Astrocyte (in vitro differentiated cells and primary cell): ENCODE data around the gene POLR3B.

Experiments used
- EZH2 ChIP-seq: IDR thresholded peaks from 2 replicates; pipeline ENCODE4 v1.6.1; 2012; ENCODE audit warnings: mild to moderate bottlenecking, low read length, inconsistent platforms; ENCODE audit not compliant: insufficient read depth
- TF ChIP-seq, protein P1 (sequence below): IDR thresholded peaks from 2 replicates; pipeline ENCODE4 v1.5.1; 2011; ENCODE audit warnings: low read depth, mild to moderate bottlenecking, inconsistent platforms, low read length, moderate library complexity; ENCODE audit not compliant: insufficient read depth

DNA sequence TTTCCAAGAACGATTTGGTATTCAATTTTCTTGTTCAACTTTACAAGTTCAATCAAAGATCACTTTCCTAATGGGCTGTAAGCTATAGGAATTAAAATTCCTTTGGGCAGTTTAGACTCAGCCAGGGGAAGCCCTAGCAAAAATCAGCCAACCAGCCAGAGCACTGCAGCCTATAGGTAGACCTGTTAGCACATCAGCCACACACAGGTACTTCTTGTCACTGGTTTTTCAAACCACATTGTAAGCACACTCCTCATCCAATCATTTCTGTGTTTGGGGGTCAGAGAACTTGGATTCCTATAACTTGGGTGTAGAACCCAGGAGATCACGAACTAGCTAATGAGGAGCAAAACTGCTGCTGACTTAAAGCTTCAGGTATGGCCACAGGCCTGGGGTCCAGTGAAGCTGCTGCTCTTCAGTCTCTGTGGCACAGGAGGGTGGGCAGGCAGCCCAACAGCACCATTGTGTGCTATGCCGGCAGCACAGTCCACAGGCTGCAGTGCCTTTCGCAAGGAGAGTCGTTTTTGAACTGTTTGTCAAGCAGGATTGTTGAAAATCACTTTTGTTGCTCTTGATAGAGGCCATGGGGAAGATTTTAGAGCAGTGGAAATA lies 137.9 kb downstream of the POLR3B start:
- TF ChIP-seq, protein P1, sequence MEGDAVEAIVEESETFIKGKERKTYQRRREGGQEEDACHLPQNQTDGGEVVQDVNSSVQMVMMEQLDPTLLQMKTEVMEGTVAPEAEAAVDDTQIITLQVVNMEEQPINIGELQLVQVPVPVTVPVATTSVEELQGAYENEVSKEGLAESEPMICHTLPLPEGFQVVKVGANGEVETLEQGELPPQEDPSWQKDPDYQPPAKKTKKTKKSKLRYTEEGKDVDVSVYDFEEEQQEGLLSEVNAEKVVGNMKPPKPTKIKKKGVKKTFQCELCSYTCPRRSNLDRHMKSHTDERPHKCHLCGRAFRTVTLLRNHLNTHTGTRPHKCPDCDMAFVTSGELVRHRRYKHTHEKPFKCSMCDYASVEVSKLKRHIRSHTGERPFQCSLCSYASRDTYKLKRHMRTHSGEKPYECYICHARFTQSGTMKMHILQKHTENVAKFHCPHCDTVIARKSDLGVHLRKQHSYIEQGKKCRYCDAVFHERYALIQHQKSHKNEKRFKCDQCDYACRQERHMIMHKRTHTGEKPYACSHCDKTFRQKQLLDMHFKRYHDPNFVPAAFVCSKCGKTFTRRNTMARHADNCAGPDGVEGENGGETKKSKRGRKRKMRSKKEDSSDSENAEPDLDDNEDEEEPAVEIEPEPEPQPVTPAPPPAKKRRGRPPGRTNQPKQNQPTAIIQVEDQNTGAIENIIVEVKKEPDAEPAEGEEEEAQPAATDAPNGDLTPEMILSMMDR, result no peak
- no peak for TF ChIP-seq EZH2
